H1 (cell line): ENCODE measurements around the gene EFHB. TPM values are rescaled to one million over a fixed set of nuclear protein-coding genes. Genes with fewer than 3 reads are reported as not detected.

ENCODE experiments used
- CTCF ChIA-PET: fragments of 300-600 bp; sonication (Branson Sonifier 250); formaldehyde crosslinking; loops from one replicate; lab custom pipeline; 2021; ENCODE audit not compliant: partially characterized antibody; lab: Charles Lee
- POLR2A ChIA-PET: fragments of 300-600 bp; sonication (Branson Sonifier 250); formaldehyde crosslinking; loops from one replicate; lab custom pipeline; 2021; ENCODE audit warnings: inconsistent platforms; ENCODE audit not compliant: partially characterized antibody; lab: Charles Lee
- DNase-seq, 2 experiments: peaks; one replicate each; pipeline versions ENCODE4 v3.0.0 to v3.0.0-alpha.2; 2010 to 2022; ENCODE audit warnings: low spot score in 2 of 2, low read depth in 1 of 2, mixed read lengths in 1 of 2
- FAIRE-seq: peaks from 2 replicates; lab custom pipeline; 2011; peaks lifted over from hg19 to GRCh38; lab: Jason Lieb, UNC
- H2AFZ ChIP-seq: 2 replicates; pipeline ENCODE4 v1.8.1; 2012; ENCODE audit warnings: low read length, inconsistent platforms
- H2AK5ac ChIP-seq: 2 replicates; pipeline ENCODE4 v1.6.1; 2013; ENCODE audit warnings: low read depth, low read length
- H2BK120ac ChIP-seq: replicated peaks from 2 replicates; pipeline ENCODE3; 2013; ENCODE audit warnings: low read depth, low read length, inconsistent platforms
- H2BK12ac ChIP-seq: 2 replicates; pipeline ENCODE4 v1.6.1; 2013; ENCODE audit warnings: low read depth, low read length
- H2BK15ac ChIP-seq: 2 replicates; pipeline ENCODE4 v1.6.1; 2013; ENCODE audit warnings: low read length
- H2BK20ac ChIP-seq: 2 replicates; pipeline ENCODE4 v1.6.1; 2013; ENCODE audit warnings: low read length
- H2BK5ac ChIP-seq: 2 replicates; pipeline ENCODE4 v1.6.1; 2013; ENCODE audit warnings: low read depth, low read length
- H3K14ac ChIP-seq: 2 replicates; pipeline ENCODE4 v1.6.1; 2013; ENCODE audit warnings: inconsistent platforms; ENCODE audit not compliant: insufficient read length
- H3K18ac ChIP-seq: 2 replicates; pipeline ENCODE4 v1.6.1; 2013; ENCODE audit warnings: low read length; ENCODE audit errors: extremely low read depth
- H3K23ac ChIP-seq: 2 replicates; pipeline ENCODE4 v1.6.1; 2013; ENCODE audit warnings: inconsistent platforms; ENCODE audit not compliant: insufficient read length
- H3K23me2 ChIP-seq: 2 replicates; pipeline ENCODE4 v1.6.1; 2013; ENCODE audit warnings: low read depth, low read length
- H3K27ac ChIP-seq: 2 replicates; pipeline ENCODE4 v1.6.1; 2011; ENCODE audit warnings: low read depth, low read length, inconsistent platforms
- H3K27me3 ChIP-seq, 4 experiments: replicated peaks in 1 of 4; 1 replicate in 1 of 4; 2 replicates in 3 of 4; pipeline versions ENCODE4 v1.6.1 to v1.8.1; 2011 to 2013; ENCODE audit warnings: low read length in 3 of 4, mild to moderate bottlenecking in 3 of 4, inconsistent platforms in 2 of 4, mixed read lengths in 2 of 4, moderate library complexity in 1 of 4; ENCODE audit not compliant: control insufficient read depth in 3 of 4, insufficient read depth in 3 of 4; ENCODE audit errors: extremely low read depth in 1 of 4
- H3K36me3 ChIP-seq, 4 experiments: 2 replicates each; pipeline versions ENCODE4 v1.6.1 to v1.8.1; 2011 to 2013; ENCODE audit warnings: mild to moderate bottlenecking in 4 of 4, low read length in 3 of 4, moderate library complexity in 2 of 4, control low read depth in 1 of 4, inconsistent platforms in 1 of 4; ENCODE audit not compliant: insufficient read depth in 4 of 4, control insufficient read depth in 2 of 4
- H3K4ac ChIP-seq: replicated peaks from 2 replicates; pipeline ENCODE3; 2013; ENCODE audit warnings: low read length, low read depth, mixed read lengths, inconsistent platforms; ENCODE audit not compliant: insufficient read length
- H3K4me1 ChIP-seq, 4 experiments: replicated peaks in 1 of 4; 1 replicate in 1 of 4; 2 replicates in 3 of 4; pipeline versions ENCODE4 v1.6.1 to v1.8.1; 2011 to 2013; ENCODE audit warnings: low read length in 3 of 4, inconsistent platforms in 2 of 4, mixed read lengths in 1 of 4; ENCODE audit not compliant: insufficient read depth in 4 of 4, control insufficient read depth in 3 of 4
- H3K4me2 ChIP-seq, 2 experiments: 2 replicates each; pipeline versions ENCODE4 v1.6.1 to v1.8.1; 2011 to 2013; ENCODE audit warnings: low read depth in 2 of 2, low read length in 2 of 2, control low read depth in 1 of 2, inconsistent platforms in 1 of 2, mild to moderate bottlenecking in 1 of 2; ENCODE audit not compliant: insufficient read depth in 1 of 2
- H3K4me3 ChIP-seq, 4 experiments: fragments of 200-600, 300-600 bp in 1 of 4; sonication (generic), shearing (Covaris generic), sonication (Bioruptor Twin) in 1 of 4; 2 replicates each; pipeline versions ENCODE4 v1.5.1 to v1.8.1; 2011 to 2016; ENCODE audit warnings: low read length in 4 of 4, low read depth in 3 of 4, control low read depth in 2 of 4, inconsistent platforms in 2 of 4, mild to moderate bottlenecking in 2 of 4, mixed read lengths in 1 of 4, moderate library complexity in 1 of 4; ENCODE audit not compliant: insufficient read depth in 2 of 4; ENCODE audit errors: extremely low read depth in 1 of 4
- H3K56ac ChIP-seq: replicated peaks from 2 replicates; pipeline ENCODE3; 2013; ENCODE audit warnings: low read depth, mild to moderate bottlenecking, mixed read lengths, low read length, inconsistent platforms; ENCODE audit not compliant: insufficient read length
- H3K79me1 ChIP-seq: 2 replicates; pipeline ENCODE4 v1.6.1; 2013; ENCODE audit warnings: low read depth, low read length, control low read depth
- H3K79me2 ChIP-seq, 2 experiments: 2 replicates each; pipeline versions ENCODE4 v1.6.1 to v1.8.1; 2012 to 2013; ENCODE audit warnings: low read length in 2 of 2, mild to moderate bottlenecking in 2 of 2, inconsistent platforms in 1 of 2; ENCODE audit not compliant: insufficient read depth in 2 of 2, control insufficient read depth in 1 of 2
- H3K9ac ChIP-seq, 4 experiments: replicated peaks in 1 of 4; 1 replicate in 1 of 4; 2 replicates in 3 of 4; pipeline versions ENCODE4 v1.6.1 to v1.8.1; 2011 to 2013; ENCODE audit warnings: low read depth in 3 of 4, low read length in 3 of 4, control low read depth in 2 of 4, mild to moderate bottlenecking in 2 of 4, moderate library complexity in 2 of 4, inconsistent platforms in 1 of 4; ENCODE audit errors: extremely low read depth in 1 of 4
- H3K9me3 ChIP-seq, 2 experiments: 2 replicates each; pipeline versions ENCODE4 v1.6.1 to v1.8.1; 2012 to 2013; ENCODE audit warnings: mild to moderate bottlenecking in 2 of 2, moderate library complexity in 2 of 2, control low read depth in 1 of 2, inconsistent platforms in 1 of 2, low read depth in 1 of 2, low read length in 1 of 2, mixed read lengths in 1 of 2; ENCODE audit not compliant: insufficient read depth in 2 of 2
- H4K20me1 ChIP-seq, 2 experiments: replicated peaks in 1 of 2; 2 replicates each; pipeline versions ENCODE3 to v1.8.1; 2011 to 2013; ENCODE audit warnings: inconsistent platforms in 2 of 2, low read length in 2 of 2, mild to moderate bottlenecking in 1 of 2; ENCODE audit not compliant: insufficient read depth in 2 of 2, control insufficient read depth in 1 of 2
- H4K5ac ChIP-seq: 2 replicates; pipeline ENCODE4 v1.6.1; 2013; ENCODE audit warnings: low read length, low read depth, mixed read lengths, inconsistent platforms; ENCODE audit not compliant: insufficient read length
- H4K8ac ChIP-seq: 2 replicates; pipeline ENCODE4 v1.8.0; 2013; ENCODE audit warnings: mild to moderate bottlenecking, moderate library complexity, low read length, inconsistent platforms; ENCODE audit not compliant: insufficient read depth; ENCODE audit errors: extremely low read depth
- H4K91ac ChIP-seq: replicated peaks from 2 replicates; pipeline ENCODE3; 2013; ENCODE audit warnings: low read length, mixed read lengths, inconsistent platforms; ENCODE audit not compliant: insufficient read length
- CBX5 ChIP-seq: fragments of 300-800, 300-1000 bp; sonication (generic); IDR thresholded peaks from 2 replicates; pipeline ENCODE4 v1.7.1; 2016; ENCODE audit warnings: antibody characterized with exemption, low read length, low read depth
- CHD1 ChIP-seq: IDR thresholded peaks from 2 replicates; pipeline ENCODE4 v1.6.1; 2012; ENCODE audit warnings: low read depth, low read length, improper control_type of control experiment
- GTF2F1 ChIP-seq: IDR thresholded peaks from 2 replicates; pipeline ENCODE4 v1.6.1; 2012; ENCODE audit warnings: low read depth, low read length, improper control_type of control experiment, borderline replicate concordance
- HDAC2 ChIP-seq, 2 experiments: fragments of 300-600 bp in 1 of 2; sonication (generic) in 1 of 2; IDR thresholded peaks; 2 replicates each; pipeline ENCODE4 v1.6.1; 2011 to 2012; ENCODE audit warnings: low read depth in 2 of 2, low read length in 2 of 2, mild to moderate bottlenecking in 2 of 2, moderate library complexity in 2 of 2, borderline replicate concordance in 1 of 2, inconsistent platforms in 1 of 2
- JUN ChIP-seq: IDR thresholded peaks from 2 replicates; pipeline ENCODE4 v1.6.1; 2011; ENCODE audit warnings: low read depth, mild to moderate bottlenecking, improper control_type of control experiment, low read length
- JUND ChIP-seq: IDR thresholded peaks from 2 replicates; pipeline ENCODE4 v1.6.1; 2011; ENCODE audit warnings: mild to moderate bottlenecking, improper control_type of control experiment, low read length
- KDM1A ChIP-seq: fragments of 200-600, 300-600 bp; sonication (generic); IDR thresholded peaks from 2 replicates; pipeline ENCODE4 v1.7.1; 2016; ENCODE audit warnings: mild to moderate bottlenecking, low read length, borderline replicate concordance
- POLR2AphosphoS5 ChIP-seq: IDR thresholded peaks from 2 replicates; pipeline ENCODE4 v1.6.1; 2011; ENCODE audit warnings: low read depth, low read length
- RXRA ChIP-seq: IDR thresholded peaks from 2 replicates; pipeline ENCODE4 v1.6.1; 2011; ENCODE audit warnings: low read depth, mild to moderate bottlenecking, low read length, moderate library complexity; ENCODE audit not compliant: insufficient read depth
- SIX5 ChIP-seq: IDR thresholded peaks from 2 replicates; pipeline ENCODE4 v1.6.1; 2011; ENCODE audit warnings: mild to moderate bottlenecking, low read depth, low read length
- TAF1 ChIP-seq: IDR thresholded peaks from 2 replicates; pipeline ENCODE4 v1.6.1; 2011; ENCODE audit warnings: mild to moderate bottlenecking, low read depth, low read length
- ZNF274 ChIP-seq: IDR thresholded peaks from 2 replicates; pipeline ENCODE4 v1.7.0; 2012; ENCODE audit warnings: low read length, borderline replicate concordance; ENCODE audit errors: extremely low read depth
- polyA plus RNA-seq, 7 experiments: library from polyadenylated mRNA; depleted of rRNA in 3 of 7; stranded (reverse) in 5 of 7; unstranded in 2 of 7; fragments of >200 nt in 5 of 7; fragments of 200-250 nt in 2 of 7; gene quantifications; 1 replicate in 5 of 7; 2 replicates in 1 of 7; 4 replicates in 1 of 7; pipeline versions ENCODE4 v1.2.1 to v1.2.3, GENCODE V29; 2011 to 2013; ENCODE audit warnings: missing spikeins in 2 of 7, mixed read lengths in 2 of 7
- total RNA-seq: library from RNA; stranded (reverse); fragmentation: NEBNext Ultra II Directional; extraction: Animal tissue kit (Norgen Biotek cat#: 25700); gene quantifications from 2 replicates; pipeline ENCODE4 v1.2.1, GENCODE V29; 2021

EFHB gene
- total and polyA plus RNA-seq, 2 of the 8 experiments (the other 6 are each of a cell fraction or from before 2014, with no cell fraction given): 0.12 to 1.3 TPM

DNA sequence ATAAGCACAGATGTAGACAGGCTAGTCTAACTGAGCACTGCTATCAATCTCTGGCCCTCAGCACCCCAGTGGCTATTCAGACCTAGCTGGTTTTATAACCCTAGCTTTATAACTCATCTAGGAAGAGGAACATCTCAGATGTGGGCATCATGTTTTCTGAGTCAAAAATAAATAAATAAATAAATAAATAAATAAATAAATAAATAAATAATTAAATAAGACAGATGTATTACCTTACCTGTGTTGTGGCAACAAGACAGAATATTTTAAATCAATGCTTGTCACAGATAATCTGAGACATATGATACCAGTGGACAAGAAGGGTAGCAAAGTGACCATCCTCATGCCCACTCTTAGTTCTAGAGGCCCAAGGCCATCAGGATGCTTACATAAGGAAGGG, 52.2 kb downstream of the EFHB start:
- no peak overlapping the region for H3K14ac ChIP-seq
- H3K23ac ChIP-seq: no peak overlapping the region
- H3K9ac ChIP-seq: no peak overlapping the region
- H3K23me2 ChIP-seq: no peaks in the 10 kb centered on the region
- H2BK15ac ChIP-seq: no peak overlapping the region
- no peak overlapping the region for H3K4ac ChIP-seq
- no peak for FAIRE-seq
- no peak overlapping the region for H3K56ac ChIP-seq
- H2BK12ac ChIP-seq: no peak overlapping the region
- no peak overlapping the region for H2AFZ ChIP-seq
- H3K36me3 ChIP-seq: no peaks in the 10 kb centered on the region
- no peak overlapping the region for H3K27ac ChIP-seq
- H3K18ac ChIP-seq: no peak overlapping the region
- CTCF ChIA-PET: interaction anchor here (1.2 kb wide), 1 partner anchor 273 kb away, joined by 4 read pairs; no protein-coding TSS in a partner anchor
- H4K91ac ChIP-seq: no peak overlapping the region
- no peaks in the 10 kb centered on the region for H4K20me1 ChIP-seq
- no peak overlapping the region for H3K4me3 ChIP-seq
- no peak overlapping the region for H4K8ac ChIP-seq
- H3K4me2 ChIP-seq: no peak overlapping the region
- POLR2A ChIA-PET: no interaction called here
- no peaks in the 10 kb centered on the region for H3K9me3 ChIP-seq
- no peak overlapping the region for H2BK120ac ChIP-seq
- no peak for DNase-seq
- H2AK5ac ChIP-seq: no peak overlapping the region
- no peaks in the 10 kb centered on the region for H3K79me2 ChIP-seq
- H2BK5ac ChIP-seq: no peak overlapping the region
- no peak overlapping the region for H4K5ac ChIP-seq
- TF ChIP-seq GTF2F1: no peak
- TF ChIP-seq TAF1: no peak
- TF ChIP-seq CHD1: no peak
- TF ChIP-seq ZNF274: no peak
- no peak for TF ChIP-seq JUN
- TF ChIP-seq HDAC2 (IDR thresholded peaks at IDR 0.05; ENCODE audit: borderline replicate concordance in 1 of 2, low read depth in 2 of 2, low read length in 2 of 2): no peak
- no peak for TF ChIP-seq SIX5
- no peak for TF ChIP-seq CBX5
- TF ChIP-seq KDM1A: no peak
- no peak for TF ChIP-seq JUND
- no peak for TF ChIP-seq RXRA
- TF ChIP-seq POLR2AphosphoS5: no peak
- TF ChIP-seq, all 59 proteins: peak for 0
- H3K4me1 ChIP-seq: peaks cover 0 to 3% (median 0%) of the 10 kb centered on the region in 4 experiments; a peak in 3 of 7 replicates
- H3K79me1 ChIP-seq: no peaks in the 10 kb centered on the region
- no peaks in the 10 kb centered on the region for H3K27me3 ChIP-seq
- 0 out of 2 replicates have a peak overlapping the region, but pooled peaks have one; percentile 66 for H2BK20ac ChIP-seq
